ENCODE data around the gene PLEKHA7.

GRCh38 chr11:17020831-17021230 lies 6.6 kb upstream of the PLEKHA7 start:
- TF ChIP-seq CTCF (IDR thresholded peaks at IDR 0.05) (no peak), POLR2AphosphoS5 (IDR thresholded peaks at IDR 0.05) (no peak)

Data from breast epithelium (tissue), 3 donors.